Measurements from ENCODE around the gene CAMSAP1.

DNA sequence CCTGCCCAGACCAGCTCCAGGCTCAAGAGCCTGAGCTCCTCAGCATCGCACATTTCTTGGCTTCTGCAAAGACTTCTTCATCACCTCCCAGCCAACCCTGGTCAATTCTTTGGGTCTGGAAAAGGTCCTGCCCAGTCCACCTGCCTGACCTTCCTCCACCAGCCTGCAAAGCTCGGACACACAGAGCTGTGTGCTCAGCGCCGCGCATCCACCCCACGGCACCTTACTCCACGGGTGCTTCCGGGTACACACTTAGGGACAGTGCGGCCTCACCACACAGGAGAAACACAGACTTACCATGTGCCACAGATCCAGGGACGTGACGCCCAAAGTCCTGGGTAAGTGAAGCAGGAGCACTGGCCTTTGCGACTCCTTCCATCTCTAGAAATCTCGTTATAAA, 108.1 kb downstream of the CAMSAP1 start:
- TF ChIP-seq, protein P1, sequence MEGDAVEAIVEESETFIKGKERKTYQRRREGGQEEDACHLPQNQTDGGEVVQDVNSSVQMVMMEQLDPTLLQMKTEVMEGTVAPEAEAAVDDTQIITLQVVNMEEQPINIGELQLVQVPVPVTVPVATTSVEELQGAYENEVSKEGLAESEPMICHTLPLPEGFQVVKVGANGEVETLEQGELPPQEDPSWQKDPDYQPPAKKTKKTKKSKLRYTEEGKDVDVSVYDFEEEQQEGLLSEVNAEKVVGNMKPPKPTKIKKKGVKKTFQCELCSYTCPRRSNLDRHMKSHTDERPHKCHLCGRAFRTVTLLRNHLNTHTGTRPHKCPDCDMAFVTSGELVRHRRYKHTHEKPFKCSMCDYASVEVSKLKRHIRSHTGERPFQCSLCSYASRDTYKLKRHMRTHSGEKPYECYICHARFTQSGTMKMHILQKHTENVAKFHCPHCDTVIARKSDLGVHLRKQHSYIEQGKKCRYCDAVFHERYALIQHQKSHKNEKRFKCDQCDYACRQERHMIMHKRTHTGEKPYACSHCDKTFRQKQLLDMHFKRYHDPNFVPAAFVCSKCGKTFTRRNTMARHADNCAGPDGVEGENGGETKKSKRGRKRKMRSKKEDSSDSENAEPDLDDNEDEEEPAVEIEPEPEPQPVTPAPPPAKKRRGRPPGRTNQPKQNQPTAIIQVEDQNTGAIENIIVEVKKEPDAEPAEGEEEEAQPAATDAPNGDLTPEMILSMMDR (IDR thresholded peaks at IDR 0.05; ENCODE audit: low read depth, low read length) = no peak
- TF ChIP-seq EZH2phosphoT487 (IDR thresholded peaks at IDR 0.05; ENCODE audit: low read depth) = no peak

Measured in OCI-LY3 (cell line).